ENCODE measurements around the gene PLPP1.

PLPP1 gene

DNA sequence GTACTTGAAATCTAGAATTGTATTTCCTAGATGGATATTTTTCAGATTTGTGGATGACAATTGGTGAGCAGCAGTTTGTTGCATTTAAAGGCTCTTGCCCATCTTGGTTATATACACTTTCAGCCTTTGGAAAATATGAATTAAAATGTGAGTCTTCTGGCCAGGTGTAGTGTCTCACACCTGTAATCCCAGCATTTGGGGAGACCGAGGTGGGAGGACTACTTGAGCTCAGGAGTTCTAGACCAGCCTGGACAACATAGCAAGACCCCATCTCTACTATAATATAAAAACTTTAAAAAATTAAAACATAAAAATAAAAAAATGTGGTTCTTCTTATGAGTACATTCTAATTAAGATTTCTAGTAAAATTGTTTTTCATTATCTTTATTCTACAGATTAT, 125.0 kb downstream of the PLPP1 start:
- no peak for DNase-seq (ENCODE audit: extremely low read depth, low read depth)
- TF ChIP-seq, protein P1, sequence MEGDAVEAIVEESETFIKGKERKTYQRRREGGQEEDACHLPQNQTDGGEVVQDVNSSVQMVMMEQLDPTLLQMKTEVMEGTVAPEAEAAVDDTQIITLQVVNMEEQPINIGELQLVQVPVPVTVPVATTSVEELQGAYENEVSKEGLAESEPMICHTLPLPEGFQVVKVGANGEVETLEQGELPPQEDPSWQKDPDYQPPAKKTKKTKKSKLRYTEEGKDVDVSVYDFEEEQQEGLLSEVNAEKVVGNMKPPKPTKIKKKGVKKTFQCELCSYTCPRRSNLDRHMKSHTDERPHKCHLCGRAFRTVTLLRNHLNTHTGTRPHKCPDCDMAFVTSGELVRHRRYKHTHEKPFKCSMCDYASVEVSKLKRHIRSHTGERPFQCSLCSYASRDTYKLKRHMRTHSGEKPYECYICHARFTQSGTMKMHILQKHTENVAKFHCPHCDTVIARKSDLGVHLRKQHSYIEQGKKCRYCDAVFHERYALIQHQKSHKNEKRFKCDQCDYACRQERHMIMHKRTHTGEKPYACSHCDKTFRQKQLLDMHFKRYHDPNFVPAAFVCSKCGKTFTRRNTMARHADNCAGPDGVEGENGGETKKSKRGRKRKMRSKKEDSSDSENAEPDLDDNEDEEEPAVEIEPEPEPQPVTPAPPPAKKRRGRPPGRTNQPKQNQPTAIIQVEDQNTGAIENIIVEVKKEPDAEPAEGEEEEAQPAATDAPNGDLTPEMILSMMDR (IDR thresholded peaks at IDR 0.05; ENCODE audit: low read depth, low read length) = no peak

DNA sequence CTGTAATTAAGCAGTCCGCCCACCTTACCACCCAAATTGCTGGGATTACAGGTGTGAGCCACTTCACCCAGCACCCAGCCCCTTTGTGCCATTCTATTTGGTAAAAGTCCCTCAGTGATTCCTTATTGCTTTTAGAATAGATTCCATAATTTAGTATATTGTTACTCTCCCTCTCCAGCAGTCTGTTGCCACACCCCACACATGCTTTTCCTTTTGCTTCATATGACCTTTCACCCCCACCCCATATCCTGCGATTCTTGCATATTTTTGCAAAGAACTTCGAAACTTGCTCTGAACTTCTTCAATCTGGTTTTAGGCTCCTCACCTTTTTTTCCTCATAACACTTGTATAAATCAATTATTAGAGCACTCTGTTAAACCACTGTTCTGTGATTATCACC, 126.8 kb downstream of the PLPP1 start:
- TF ChIP-seq, protein P1 (IDR thresholded peaks at IDR 0.05; ENCODE audit: low read depth, low read length) = no peak
- no peak for DNase-seq (ENCODE audit: extremely low read depth, low read depth)

DNA sequence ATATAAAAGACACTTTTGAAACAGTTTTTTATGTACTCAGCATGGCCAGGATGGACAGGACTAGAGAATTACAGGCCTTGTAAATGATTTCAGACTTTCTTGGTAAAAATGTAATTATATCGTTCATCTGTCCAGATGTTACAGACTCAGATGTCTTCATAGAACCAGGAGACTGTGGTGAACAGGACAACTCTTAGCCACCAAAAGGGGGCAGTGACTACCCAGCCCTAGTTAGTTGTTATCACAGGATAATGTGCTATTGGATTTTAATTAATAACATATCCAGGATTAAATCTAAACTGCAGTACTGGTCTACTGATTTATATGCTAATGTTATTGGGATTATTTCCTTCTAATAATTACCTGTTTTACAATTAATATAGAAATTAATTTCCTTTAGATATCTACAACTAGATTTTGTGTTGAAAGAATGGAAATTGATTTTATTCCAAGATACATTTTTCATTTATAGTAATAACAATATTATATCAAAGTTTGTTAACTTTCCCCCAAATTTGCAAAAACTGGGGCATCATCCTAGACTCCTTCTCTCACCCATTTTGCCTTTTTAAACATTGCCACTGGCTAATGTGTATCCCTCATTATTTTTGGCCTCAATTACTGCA, 127.6 kb downstream of the PLPP1 start:
- DNase-seq (ENCODE audit: extremely low read depth, low read depth) = peak; percentile 35
- TF ChIP-seq, protein P1 (IDR thresholded peaks at IDR 0.05; ENCODE audit: low read depth, low read length) = peak; percentile 81

DNA sequence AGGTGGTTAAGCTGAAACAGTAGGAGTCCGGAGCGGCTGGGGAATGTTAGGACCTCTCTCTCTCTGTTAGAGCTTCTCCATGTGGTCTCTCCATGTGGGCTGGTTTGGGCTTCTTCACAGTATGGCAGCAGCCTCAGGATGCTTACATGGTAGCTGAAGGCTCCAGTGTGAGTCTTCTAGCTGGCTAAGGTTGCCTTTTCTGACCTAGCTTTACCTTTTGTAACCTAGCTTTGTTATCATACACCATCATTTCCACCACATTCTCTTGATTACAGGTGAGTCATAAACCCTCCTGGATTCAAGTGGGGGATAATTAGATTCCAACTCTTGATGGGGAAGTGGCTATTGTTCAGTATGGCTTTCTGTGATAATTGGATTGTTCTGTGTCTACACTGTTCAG, 128.5 kb downstream of the PLPP1 start:
- DNase-seq (ENCODE audit: extremely low read depth, low read depth) = no peak
- TF ChIP-seq, protein P1 (IDR thresholded peaks at IDR 0.05; ENCODE audit: low read depth, low read length) = no peak

DNA sequence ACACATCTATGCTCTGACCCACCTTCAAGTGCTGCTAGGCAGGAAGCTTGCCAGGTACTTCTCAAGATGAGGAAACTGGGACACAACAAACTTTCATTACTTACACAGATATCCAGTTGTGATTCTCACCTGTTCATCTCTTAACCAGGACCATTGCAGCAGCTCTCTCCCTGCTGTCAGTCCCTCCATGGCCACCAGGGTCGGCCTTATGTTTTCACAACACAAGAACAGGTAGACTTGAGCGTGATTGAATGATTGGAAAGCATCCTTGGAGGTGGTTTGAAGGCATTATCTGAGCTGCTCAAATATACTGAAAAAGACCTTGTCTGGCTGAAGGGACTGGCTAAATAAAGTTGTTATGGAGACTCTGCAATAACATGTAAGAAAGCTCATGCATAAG, 132.6 kb downstream of the PLPP1 start:
- TF ChIP-seq, protein P1 (IDR thresholded peaks at IDR 0.05; ENCODE audit: low read depth, low read length) = no peak
- DNase-seq (ENCODE audit: extremely low read depth, low read depth) = no peak

DNA sequence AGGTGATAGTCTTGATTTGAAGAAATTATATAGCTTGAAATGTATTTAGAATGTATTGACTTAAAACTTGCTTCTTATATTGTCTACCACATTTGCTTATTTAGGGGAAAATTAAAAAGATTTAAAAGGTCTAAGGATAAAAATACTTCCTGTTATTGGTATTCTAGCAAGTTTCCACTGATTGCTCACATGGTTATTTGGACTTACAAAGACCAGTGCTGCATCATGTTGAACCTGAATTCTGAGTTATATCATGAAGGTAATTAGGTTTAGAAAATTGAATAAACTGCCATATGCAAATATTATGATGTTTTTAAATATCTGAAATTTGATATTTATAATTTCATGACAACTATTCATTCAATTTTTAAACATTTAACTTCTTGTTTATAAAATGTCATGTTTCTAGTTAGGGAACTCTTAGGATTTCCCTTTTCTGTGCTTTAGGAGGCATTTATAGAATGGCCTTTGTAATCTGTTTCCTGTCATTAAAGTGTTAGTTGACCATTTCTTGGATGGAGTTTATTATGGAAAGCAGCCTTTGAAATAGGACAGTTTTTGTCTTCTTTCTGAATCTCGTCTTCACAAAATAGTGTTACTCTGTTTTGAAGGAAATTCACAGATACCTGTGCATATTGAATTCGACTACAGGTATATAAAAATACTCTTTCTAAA, 141.1 kb downstream of the PLPP1 start:
- TF ChIP-seq, protein P1 (IDR thresholded peaks at IDR 0.05; ENCODE audit: low read depth, low read length) = no peak
- no peak for DNase-seq (ENCODE audit: extremely low read depth, low read depth)

DNA sequence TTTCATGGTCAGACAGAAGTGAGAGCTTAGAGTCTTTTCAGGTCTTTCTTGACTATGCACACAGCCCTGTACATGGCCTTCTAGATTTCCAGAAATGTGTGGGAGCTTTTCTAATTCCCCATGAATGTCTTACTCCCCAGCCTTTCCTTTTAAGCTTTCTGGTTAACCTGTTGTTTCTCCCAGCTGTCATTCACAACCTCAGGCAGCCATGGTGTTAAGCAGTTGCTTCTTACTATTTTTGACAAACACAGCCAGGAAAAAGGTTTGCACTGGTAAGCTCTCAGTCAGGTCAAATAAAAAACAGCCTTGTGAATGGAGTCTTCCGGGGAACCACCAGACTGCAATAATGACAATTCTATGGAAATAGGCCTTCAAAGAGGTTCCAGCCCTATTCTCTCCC, 142.1 kb downstream of the PLPP1 start:
- no peak for DNase-seq (ENCODE audit: extremely low read depth, low read depth)

More for the DNA sequence above, 142.1 kb downstream of the PLPP1 start:
- TF ChIP-seq, protein P1 (IDR thresholded peaks at IDR 0.05; ENCODE audit: low read depth, low read length) = no peak

Data from AG09319 (cell line).